HCT116 (cell line): ENCODE results near the gene HOXC13.

Source experiments
- CTCF ChIP-seq, 3 experiments: fragments of 200-600 bp in 1 of 3; sonication (generic) in 1 of 3; IDR thresholded peaks in 2 of 3; conservative IDR thresholded peaks in 1 of 3; 2 replicates each; pipeline ENCODE4 v1.5.1; 2012 to 2017; ENCODE audit warnings: low read depth in 2 of 3, low read length in 2 of 3, antibody characterized with exemption in 1 of 3, borderline replicate concordance in 1 of 3, control low read depth in 1 of 3, mild to moderate bottlenecking in 1 of 3, mixed read lengths in 1 of 3, mixed run types in 1 of 3, moderate library complexity in 1 of 3; ENCODE audit not compliant: insufficient read depth in 1 of 3
- POLR2AphosphoS5 ChIP-seq: IDR thresholded peaks from 2 replicates; pipeline ENCODE4 v1.6.1; 2011; ENCODE audit warnings: mild to moderate bottlenecking, low read depth, low read length, moderate library complexity

- no peak for TF ChIP-seq POLR2AphosphoS5
- no peak for TF ChIP-seq CTCF (IDR thresholded peaks at IDR 0.05 in 2 of 3, conservative IDR thresholded peaks at IDR 0.05 in 1 of 3; ENCODE audit: borderline replicate concordance in 1 of 3, insufficient read depth in 1 of 3, low read depth in 2 of 3, low read length in 2 of 3)
Observed at GRCh38 chr12:53975064-53975471, 36.4 kb downstream of the HOXC13 start.
